ENCODE results near the gene NT5E.

Gene NT5E

GRCh38 chr6:85435851-85436250 is 14.0 kb upstream of the NT5E start:
- no peaks in the 10 kb centered on the region for H3K79me2 ChIP-seq (ENCODE audit: insufficient read depth, low read length)
- H3K4me3 ChIP-seq (ENCODE audit: insufficient read depth, low read length, poor library complexity, severe bottlenecking) = no peak overlapping the region
- H3K27ac ChIP-seq (ENCODE audit: low read depth, low read length) = no peak overlapping the region
- TF ChIP-seq, protein P1, sequence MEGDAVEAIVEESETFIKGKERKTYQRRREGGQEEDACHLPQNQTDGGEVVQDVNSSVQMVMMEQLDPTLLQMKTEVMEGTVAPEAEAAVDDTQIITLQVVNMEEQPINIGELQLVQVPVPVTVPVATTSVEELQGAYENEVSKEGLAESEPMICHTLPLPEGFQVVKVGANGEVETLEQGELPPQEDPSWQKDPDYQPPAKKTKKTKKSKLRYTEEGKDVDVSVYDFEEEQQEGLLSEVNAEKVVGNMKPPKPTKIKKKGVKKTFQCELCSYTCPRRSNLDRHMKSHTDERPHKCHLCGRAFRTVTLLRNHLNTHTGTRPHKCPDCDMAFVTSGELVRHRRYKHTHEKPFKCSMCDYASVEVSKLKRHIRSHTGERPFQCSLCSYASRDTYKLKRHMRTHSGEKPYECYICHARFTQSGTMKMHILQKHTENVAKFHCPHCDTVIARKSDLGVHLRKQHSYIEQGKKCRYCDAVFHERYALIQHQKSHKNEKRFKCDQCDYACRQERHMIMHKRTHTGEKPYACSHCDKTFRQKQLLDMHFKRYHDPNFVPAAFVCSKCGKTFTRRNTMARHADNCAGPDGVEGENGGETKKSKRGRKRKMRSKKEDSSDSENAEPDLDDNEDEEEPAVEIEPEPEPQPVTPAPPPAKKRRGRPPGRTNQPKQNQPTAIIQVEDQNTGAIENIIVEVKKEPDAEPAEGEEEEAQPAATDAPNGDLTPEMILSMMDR (IDR thresholded peaks at IDR 0.05; ENCODE audit: insufficient read depth, low read length, poor library complexity, severe bottlenecking) = no peak
- TF ChIP-seq EZH2phosphoT487 (conservative IDR thresholded peaks at IDR 0.05; ENCODE audit: low read length) = no peak
- no peak overlapping the region for H2AFZ ChIP-seq (ENCODE audit: low read depth, low read length, severe bottlenecking)
- no peaks in the 10 kb centered on the region for H3F3A ChIP-seq (ENCODE audit: insufficient read depth)
- no peak overlapping the region for H3K9ac ChIP-seq (ENCODE audit: low read length)
- no peaks in the 10 kb centered on the region for H4K20me1 ChIP-seq (ENCODE audit: low read depth, low read length)
- no peaks in the 10 kb centered on the region for H3K9me2 ChIP-seq (replicated peaks; ENCODE audit: insufficient read depth, low read length)
- no peaks in the 10 kb centered on the region for H3K9me3 ChIP-seq (ENCODE audit: insufficient read depth, low read length)
- H3K27me3 ChIP-seq (ENCODE audit: low read length) = no peaks in the 10 kb centered on the region
- no peaks in the 10 kb centered on the region for H3K36me3 ChIP-seq (ENCODE audit: low read length)
- no peak overlapping the region for H3K4me2 ChIP-seq (ENCODE audit: low read depth, low read length, poor library complexity, severe bottlenecking)

DNA sequence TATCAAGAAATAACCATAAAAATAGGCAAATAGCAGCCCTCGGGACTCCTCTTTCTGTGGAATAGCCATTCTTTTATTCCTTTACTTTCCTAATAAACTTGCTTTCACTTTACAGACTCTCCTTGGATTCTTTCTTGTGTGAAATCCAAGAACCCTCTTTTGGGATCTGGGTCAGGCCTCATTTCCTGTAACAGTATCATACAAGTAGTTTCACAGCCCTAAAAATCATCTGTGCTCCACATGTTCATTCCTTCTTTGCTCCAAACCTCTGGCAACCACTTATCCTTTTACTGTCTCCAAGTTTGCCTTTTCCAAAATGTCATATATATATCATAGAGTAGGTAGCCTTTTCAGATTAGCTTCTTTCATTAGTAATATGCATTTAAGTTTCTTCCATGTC is 13.5 kb upstream of the NT5E start:
- Histone ChIP-seq H3K27me3 (ENCODE audit: low read length) (no peaks in the 10 kb centered on the region), H3K9ac (ENCODE audit: low read length) (no peak overlapping the region), H3K9me2 (replicated peaks; ENCODE audit: insufficient read depth, low read length) (no peaks in the 10 kb centered on the region), H3K27ac (ENCODE audit: low read depth, low read length) (no peak overlapping the region), H2AFZ (ENCODE audit: low read depth, low read length, severe bottlenecking) (no peak overlapping the region), H4K20me1 (ENCODE audit: low read depth, low read length) (no peaks in the 10 kb centered on the region), H3K4me3 (ENCODE audit: insufficient read depth, low read length, poor library complexity, severe bottlenecking) (no peak overlapping the region), H3K36me3 (ENCODE audit: low read length) (no peaks in the 10 kb centered on the region), H3K4me2 (ENCODE audit: low read depth, low read length, poor library complexity, severe bottlenecking) (no peak overlapping the region), H3K9me3 (ENCODE audit: insufficient read depth, low read length) (no peaks in the 10 kb centered on the region), H3F3A (ENCODE audit: insufficient read depth) (no peaks in the 10 kb centered on the region), H3K79me2 (ENCODE audit: insufficient read depth, low read length) (no peaks in the 10 kb centered on the region)
- TF ChIP-seq EZH2phosphoT487 (conservative IDR thresholded peaks at IDR 0.05; ENCODE audit: low read length) = no peak
- TF ChIP-seq, protein P1 (IDR thresholded peaks at IDR 0.05; ENCODE audit: insufficient read depth, low read length, poor library complexity, severe bottlenecking) = no peak

GRCh38 chr6:85436939-85437495 is 12.9 kb upstream of the NT5E start:
- H4K20me1 ChIP-seq (ENCODE audit: low read depth, low read length) = no peaks in the 10 kb centered on the region
- H3K27ac ChIP-seq (ENCODE audit: low read depth, low read length) = no peak overlapping the region
- no peak overlapping the region for H3K9ac ChIP-seq (ENCODE audit: low read length)
- H3F3A ChIP-seq (ENCODE audit: insufficient read depth) = no peaks in the 10 kb centered on the region
- no peak overlapping the region for H3K4me3 ChIP-seq (ENCODE audit: insufficient read depth, low read length, poor library complexity, severe bottlenecking)
- no peaks in the 10 kb centered on the region for H3K27me3 ChIP-seq (ENCODE audit: low read length)
- TF ChIP-seq, protein P1 (IDR thresholded peaks at IDR 0.05; ENCODE audit: insufficient read depth, low read length, poor library complexity, severe bottlenecking) = no peak
- no peak for TF ChIP-seq EZH2phosphoT487 (conservative IDR thresholded peaks at IDR 0.05; ENCODE audit: low read length)
- H2AFZ ChIP-seq (ENCODE audit: low read depth, low read length, severe bottlenecking) = no peak overlapping the region
- H3K79me2 ChIP-seq (ENCODE audit: insufficient read depth, low read length) = no peaks in the 10 kb centered on the region
- H3K9me2 ChIP-seq (replicated peaks; ENCODE audit: insufficient read depth, low read length) = no peaks in the 10 kb centered on the region
- H3K9me3 ChIP-seq (ENCODE audit: insufficient read depth, low read length) = no peaks in the 10 kb centered on the region
- no peak overlapping the region for H3K4me2 ChIP-seq (ENCODE audit: low read depth, low read length, poor library complexity, severe bottlenecking)
- no peaks in the 10 kb centered on the region for H3K36me3 ChIP-seq (ENCODE audit: low read length)
